CD14-positive monocyte (primary cell): Measurements from ENCODE around the gene RASAL2. TPM values are rescaled to one million over a fixed set of nuclear protein-coding genes. Genes with fewer than 3 reads are reported as not detected.
"Not testable (repeated sequence)": the region's sequence is repeated elsewhere in the genome, so short reads cannot be mapped to it uniquely, and the experiment has no call there.

ENCODE experiments used
- DNase-seq, 3 donors: peaks; one replicate each; pipeline ENCODE4 v3.0.0-alpha.2; 2011 to 2022
- H2AFZ ChIP-seq: 2 replicates; pipeline ENCODE4 v1.6.0; 2012; ENCODE audit warnings: mild to moderate bottlenecking, low read depth, low read length, inconsistent platforms; ENCODE audit not compliant: insufficient read depth, poor library complexity, severe bottlenecking
- H3K27ac ChIP-seq, 2 donors: 1 replicate in 1 of 2; 2 replicates in 1 of 2; pipeline ENCODE4 v1.5.1; 2012 to 2013; ENCODE audit warnings: low read length in 2 of 2, control low read depth in 1 of 2, inconsistent platforms in 1 of 2, low read depth in 1 of 2, mild to moderate bottlenecking in 1 of 2
- H3K27me3 ChIP-seq, 2 donors: one replicate each; pipeline versions ENCODE4 v1.6.0 to v1.6.1; 2011 to 2013; ENCODE audit warnings: low read length in 2 of 2; ENCODE audit not compliant: control insufficient read depth in 2 of 2, insufficient read depth in 2 of 2
- H3K36me3 ChIP-seq, 2 donors: replicated peaks in 1 of 2; 1 replicate in 1 of 2; 2 replicates in 1 of 2; pipeline versions ENCODE4 v1.5.1 to v1.6.1; 2012 to 2013; ENCODE audit warnings: low read length in 2 of 2, control low read depth in 1 of 2, inconsistent platforms in 1 of 2, mild to moderate bottlenecking in 1 of 2; ENCODE audit not compliant: insufficient read depth in 2 of 2, control insufficient read depth in 1 of 2
- H3K4me1 ChIP-seq, 2 donors: 1 replicate in 1 of 2; 2 replicates in 1 of 2; pipeline versions ENCODE4 v1.5.1 to v1.6.1; 2012 to 2013; ENCODE audit warnings: low read length in 2 of 2, control low read depth in 1 of 2, inconsistent platforms in 1 of 2, mild to moderate bottlenecking in 1 of 2, moderate library complexity in 1 of 2; ENCODE audit not compliant: insufficient read depth in 2 of 2, control insufficient read depth in 1 of 2
- H3K4me2 ChIP-seq: replicated peaks from 2 replicates; pipeline ENCODE3; 2012; ENCODE audit warnings: low read length, moderate library complexity, mild to moderate bottlenecking; ENCODE audit not compliant: poor library complexity, severe bottlenecking; ENCODE audit errors: extremely low read depth
- H3K4me3 ChIP-seq, 3 experiments: fragments of 200-600 bp in 1 of 3; sonication (generic) in 1 of 3; replicated peaks in 1 of 3; 1 replicate in 2 of 3; 2 replicates in 1 of 3; pipeline ENCODE4 v1.5.1; 2011 to 2013; ENCODE audit warnings: low read length in 3 of 3, mild to moderate bottlenecking in 3 of 3, control low read depth in 2 of 3, low read depth in 2 of 3, inconsistent platforms in 1 of 3, moderate library complexity in 1 of 3
- H3K79me2 ChIP-seq: 2 replicates; pipeline ENCODE4 v1.6.0; 2012; ENCODE audit warnings: mild to moderate bottlenecking, control low read depth, inconsistent platforms, low read length, moderate library complexity; ENCODE audit not compliant: insufficient read depth
- H3K9ac ChIP-seq: 2 replicates; pipeline ENCODE4 v1.6.0; 2017; ENCODE audit warnings: low read length, mild to moderate bottlenecking; ENCODE audit not compliant: insufficient read depth, poor library complexity, severe bottlenecking
- H3K9me3 ChIP-seq, 2 donors: replicated peaks in 1 of 2; 1 replicate in 1 of 2; 2 replicates in 1 of 2; pipeline versions ENCODE4 v1.5.1 to v1.6.1; 2012 to 2013; ENCODE audit warnings: low read length in 2 of 2, control low read depth in 1 of 2; ENCODE audit not compliant: control insufficient read depth in 1 of 2, insufficient read depth in 1 of 2
- H4K20me1 ChIP-seq: 2 replicates; pipeline ENCODE4 v1.6.0; 2012; ENCODE audit warnings: mild to moderate bottlenecking, low read length, control low read depth, moderate library complexity; ENCODE audit not compliant: insufficient read depth
- H3K27ac Mint-ChIP-seq, 7 donors: one replicate each; pipeline ENCODE4 v1.8.0; 2020; ENCODE audit warnings: mild to moderate bottlenecking in 7 of 7, mixed read lengths in 7 of 7, moderate library complexity in 6 of 7, inconsistent platforms in 2 of 7
- H3K27me3 Mint-ChIP-seq, 3 donors: one replicate each; pipeline ENCODE4 v1.8.0; 2021 to 2022; ENCODE audit warnings: low read depth in 3 of 3, mild to moderate bottlenecking in 3 of 3, mixed read lengths in 3 of 3, moderate library complexity in 3 of 3, inconsistent platforms in 1 of 3
- H3K36me3 Mint-ChIP-seq, 2 donors: one replicate each; pipeline ENCODE4 v1.8.0; 2020; ENCODE audit warnings: mixed read lengths in 2 of 2, inconsistent platforms in 1 of 2, mild to moderate bottlenecking in 1 of 2
- H3K4me1 Mint-ChIP-seq: one replicate; pipeline ENCODE4 v1.8.0; 2020; ENCODE audit warnings: mild to moderate bottlenecking, mixed read lengths
- H3K4me3 Mint-ChIP-seq, 2 donors: one replicate each; pipeline ENCODE4 v1.8.0; 2020; ENCODE audit warnings: mild to moderate bottlenecking in 2 of 2, mixed read lengths in 2 of 2, moderate library complexity in 1 of 2
- H3K9me3 Mint-ChIP-seq, 7 donors: one replicate each; pipeline ENCODE4 v1.8.0; 2020 to 2022; ENCODE audit warnings: mixed read lengths in 7 of 7, mild to moderate bottlenecking in 6 of 7, moderate library complexity in 6 of 7, inconsistent platforms in 2 of 7
- WGBS: methylation state at CpG from one replicate; pipeline ENCODE4 v1.1.5; 2013; ENCODE audit warnings: missing lambda C conversion rate; ENCODE audit not compliant: insufficient coverage; 5-methylcytosine and 5-hydroxymethylcytosine counted together
- intact Hi-C, 2 donors: fragments of 100-400 bp; cut with micrococcal nuclease; formaldehyde crosslinking; loops; one replicate each; pipeline versions ENCODE4 v1.15.0 to v1.15.1; 2023
- polyA plus RNA-seq, 3 donors: library from polyadenylated mRNA; depleted of rRNA in 1 of 3; unstranded in 2 of 3; stranded (reverse) in 1 of 3; fragments of 300-500 nt in 2 of 3; fragments of >200 nt in 1 of 3; fragmentation: Illumina TruSeq in 2 of 3; gene quantifications; 1 replicate in 2 of 3; 2 replicates in 1 of 3; pipeline ENCODE4 v1.2.3, GENCODE V29; 2012 to 2021
- TF ChIP-seq, protein P1 (sequence below): fragments of 200-600 bp; IDR thresholded peaks from one replicate; pipeline ENCODE4 v1.8.0; 2022; ENCODE audit warnings: antibody characterized with exemption, mild to moderate bottlenecking

RASAL2 gene
- polyA plus RNA-seq, 3 donors = 0.15 to 1.00 (median 0.63) TPM

DNA sequence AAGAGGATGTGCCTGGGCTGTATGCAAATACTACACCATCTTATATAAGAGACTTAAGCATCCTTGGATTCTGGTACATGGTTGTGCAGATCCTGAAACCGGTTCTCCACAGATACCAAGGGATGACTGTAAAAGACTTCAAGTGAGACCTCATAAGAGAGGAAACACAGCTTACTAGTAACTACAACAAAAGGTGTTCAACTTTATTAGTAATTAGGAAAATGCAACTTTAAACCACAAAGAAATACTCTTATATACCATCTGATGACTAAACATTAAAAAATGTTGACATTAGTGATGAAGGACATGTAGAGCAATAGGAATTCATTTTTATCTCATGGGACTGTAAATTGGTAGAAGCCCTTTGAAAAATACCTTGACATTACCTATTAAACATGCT lies 102.7 kb downstream of the RASAL2 start:
- Histone ChIP-seq H3K9me3 (peaks cover 6 to 16% of the 10 kb centered on the region in 2 donors), H2AFZ (no peak overlapping the region), H3K4me3 (no peak overlapping the region), H3K4me2 (no peak overlapping the region), H3K36me3 (no peaks in the 10 kb centered on the region), H3K27ac (no peak overlapping the region), H3K79me2 (no peaks in the 10 kb centered on the region), H3K9ac (no peak overlapping the region), H4K20me1 (no peaks in the 10 kb centered on the region), H3K27me3 (no peaks in the 10 kb centered on the region), H3K4me1 (peaks cover 0 to 9% of the 10 kb centered on the region in 2 donors)
- TF ChIP-seq, protein P1, sequence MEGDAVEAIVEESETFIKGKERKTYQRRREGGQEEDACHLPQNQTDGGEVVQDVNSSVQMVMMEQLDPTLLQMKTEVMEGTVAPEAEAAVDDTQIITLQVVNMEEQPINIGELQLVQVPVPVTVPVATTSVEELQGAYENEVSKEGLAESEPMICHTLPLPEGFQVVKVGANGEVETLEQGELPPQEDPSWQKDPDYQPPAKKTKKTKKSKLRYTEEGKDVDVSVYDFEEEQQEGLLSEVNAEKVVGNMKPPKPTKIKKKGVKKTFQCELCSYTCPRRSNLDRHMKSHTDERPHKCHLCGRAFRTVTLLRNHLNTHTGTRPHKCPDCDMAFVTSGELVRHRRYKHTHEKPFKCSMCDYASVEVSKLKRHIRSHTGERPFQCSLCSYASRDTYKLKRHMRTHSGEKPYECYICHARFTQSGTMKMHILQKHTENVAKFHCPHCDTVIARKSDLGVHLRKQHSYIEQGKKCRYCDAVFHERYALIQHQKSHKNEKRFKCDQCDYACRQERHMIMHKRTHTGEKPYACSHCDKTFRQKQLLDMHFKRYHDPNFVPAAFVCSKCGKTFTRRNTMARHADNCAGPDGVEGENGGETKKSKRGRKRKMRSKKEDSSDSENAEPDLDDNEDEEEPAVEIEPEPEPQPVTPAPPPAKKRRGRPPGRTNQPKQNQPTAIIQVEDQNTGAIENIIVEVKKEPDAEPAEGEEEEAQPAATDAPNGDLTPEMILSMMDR = no peak
- no peaks in the 10 kb centered on the region for H3K36me3 Mint-ChIP-seq
- H3K27me3 Mint-ChIP-seq = peaks cover 0 to 2% (median 0%) of the 10 kb centered on the region in 3 donors
- H3K4me3 Mint-ChIP-seq = no peak overlapping the region
- intact Hi-C loops = no loop called here
- H3K9me3 Mint-ChIP-seq = peaks cover 13 to 26% (median 18%) of the 10 kb centered on the region in 7 donors
- no peak overlapping the region for H3K27ac Mint-ChIP-seq
- no peak for DNase-seq
- H3K4me1 Mint-ChIP-seq = peaks cover 12% of the 10 kb centered on the region
- no CpG with 5 or more reads among the region's 1 CpG for WGBS

DNA sequence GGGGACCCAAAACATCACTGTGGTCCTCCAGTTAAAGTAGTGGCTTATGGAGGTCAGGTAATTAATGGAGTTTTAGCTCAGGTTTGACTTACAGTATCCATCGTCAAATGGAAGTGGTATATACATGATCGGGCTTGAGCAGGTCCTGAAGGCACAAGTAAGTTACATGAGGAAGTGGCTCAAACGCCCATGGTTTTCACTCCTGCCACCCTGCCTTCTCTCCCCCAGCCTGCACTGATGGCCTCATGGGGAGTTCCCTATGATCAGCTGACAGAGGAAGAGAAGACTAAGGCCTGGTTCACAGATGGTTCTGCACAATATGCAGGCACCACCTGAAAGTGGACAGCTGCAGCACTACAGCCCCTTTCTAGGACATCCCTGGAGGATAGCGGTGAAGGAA lies 108.2 kb downstream of the RASAL2 start:
- H3K4me3 Mint-ChIP-seq, H3K27me3 ChIP-seq, H2AFZ ChIP-seq, DNase-seq, H3K27me3 Mint-ChIP-seq, H3K36me3 ChIP-seq, H3K27ac Mint-ChIP-seq, H3K9ac ChIP-seq, intact Hi-C loops, H3K36me3 Mint-ChIP-seq, H4K20me1 ChIP-seq, H3K4me2 ChIP-seq, H3K27ac ChIP-seq, H3K4me3 ChIP-seq, H3K4me1 ChIP-seq, H3K79me2 ChIP-seq, H3K4me1 Mint-ChIP-seq: not testable (repeated sequence)
- peaks cover 13 to 42% (median 27%) of the 10 kb centered on the region in 7 donors for H3K9me3 Mint-ChIP-seq
- 100% methylated on average over 1 of the region's 4 CpGs for WGBS
- peaks cover 6 to 27% of the 10 kb centered on the region in 2 donors for H3K9me3 ChIP-seq

DNA sequence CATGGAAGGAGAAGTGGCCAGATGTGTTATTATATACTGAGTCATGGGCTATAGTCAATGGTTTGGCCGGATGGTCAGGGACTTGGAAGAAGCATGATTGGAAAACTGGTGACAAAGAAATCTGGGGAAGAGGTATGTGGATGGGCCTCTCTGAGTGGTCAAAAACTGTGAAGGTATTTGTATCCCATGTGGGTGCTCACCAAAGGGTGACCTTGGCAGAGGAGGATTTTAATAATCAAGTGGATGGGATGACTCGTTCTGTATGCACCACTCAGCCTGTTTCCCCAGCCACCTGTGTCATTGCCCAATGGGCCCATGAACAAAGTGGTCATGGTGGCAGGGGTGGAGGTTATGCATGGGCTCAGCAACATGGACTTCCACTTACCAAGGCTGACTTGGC lies 108.6 kb downstream of the RASAL2 start:
- intact Hi-C loops, H3K4me2 ChIP-seq, H4K20me1 ChIP-seq, DNase-seq, H3K36me3 ChIP-seq, H3K9ac ChIP-seq, H3K27me3 ChIP-seq, H3K27me3 Mint-ChIP-seq, H3K79me2 ChIP-seq, H3K36me3 Mint-ChIP-seq, H3K4me3 Mint-ChIP-seq, H3K27ac ChIP-seq, H2AFZ ChIP-seq, H3K4me1 ChIP-seq, H3K4me1 Mint-ChIP-seq, H3K4me3 ChIP-seq, H3K27ac Mint-ChIP-seq: not testable (repeated sequence)
- H3K9me3 ChIP-seq = peaks cover 6 to 27% of the 10 kb centered on the region in 2 donors
- 100% methylated on average over 1 of the region's 2 CpGs for WGBS
- H3K9me3 Mint-ChIP-seq = peaks cover 12 to 40% (median 27%) of the 10 kb centered on the region in 7 donors

DNA sequence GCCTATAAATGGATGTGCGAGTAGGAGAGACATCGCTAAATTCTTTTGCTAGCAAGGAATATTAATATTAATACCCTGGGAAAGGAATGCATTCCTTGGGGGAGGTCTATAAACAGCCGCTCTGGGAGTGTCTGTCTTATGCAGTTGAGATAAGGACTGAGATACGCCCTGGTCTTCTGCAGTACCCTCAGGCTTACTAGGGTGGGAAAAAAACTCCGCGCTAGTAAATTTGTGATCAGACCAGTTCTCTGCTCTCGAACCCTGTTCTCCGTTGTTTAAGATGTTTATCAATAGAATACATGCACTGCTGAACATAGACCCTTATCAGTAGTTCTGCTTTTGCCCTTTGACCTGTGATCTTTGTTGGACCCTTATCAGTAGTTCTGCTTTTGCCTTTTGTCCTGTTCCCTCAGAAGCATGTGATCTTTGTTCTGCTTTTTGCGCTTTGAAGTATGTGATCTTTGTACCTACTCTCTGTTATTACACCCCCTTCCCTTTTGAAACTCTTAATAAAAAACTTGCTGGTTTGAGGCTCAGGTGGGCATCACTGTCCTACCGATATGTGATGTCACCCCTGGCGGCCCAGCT lies 114.5 kb downstream of the RASAL2 start:
- H3K4me1 Mint-ChIP-seq, DNase-seq, H3K4me1 ChIP-seq, H3K9ac ChIP-seq, H3K4me3 ChIP-seq, H3K79me2 ChIP-seq, H4K20me1 ChIP-seq, intact Hi-C loops, H3K27me3 ChIP-seq, H3K36me3 Mint-ChIP-seq, H3K4me3 Mint-ChIP-seq, H3K4me2 ChIP-seq, H3K27ac ChIP-seq, H3K27me3 Mint-ChIP-seq, H2AFZ ChIP-seq, H3K27ac Mint-ChIP-seq, H3K36me3 ChIP-seq: not testable (repeated sequence)
- 80% methylated on average over 4 of the region's 11 CpGs for WGBS
- peaks cover 17 to 43% (median 29%) of the 10 kb centered on the region in 7 donors for H3K9me3 Mint-ChIP-seq
- peaks cover 24 to 26% of the 10 kb centered on the region in 2 donors for H3K9me3 ChIP-seq
